Fibroblast of skin of right biceps (primary cell): ENCODE measurements around the gene P2RY13.

Source experiments
- DNase-seq: peaks from one replicate; pipeline ENCODE4 v3.0.0-alpha.2; 2013

P2RY13 gene

DNA sequence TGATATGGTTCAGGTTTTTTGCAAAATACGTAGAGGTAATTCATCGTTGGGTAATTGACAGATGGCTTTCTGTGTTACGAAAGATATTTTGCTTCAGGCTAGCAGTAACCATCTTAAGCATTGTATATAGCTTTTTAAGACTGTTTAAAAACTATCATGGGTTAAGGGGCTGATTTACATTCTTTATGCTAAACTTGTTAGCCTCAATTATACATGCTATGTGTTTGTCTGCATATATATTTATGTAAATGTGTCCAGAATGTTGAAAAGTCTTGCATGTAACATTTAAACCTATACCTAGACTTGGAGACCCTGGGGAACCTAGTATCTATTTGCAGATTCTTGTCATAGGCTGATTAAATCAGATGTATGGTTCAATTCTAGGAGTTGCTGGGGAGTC is 39.9 kb downstream of the P2RY13 start:
- no peak for DNase-seq

DNA sequence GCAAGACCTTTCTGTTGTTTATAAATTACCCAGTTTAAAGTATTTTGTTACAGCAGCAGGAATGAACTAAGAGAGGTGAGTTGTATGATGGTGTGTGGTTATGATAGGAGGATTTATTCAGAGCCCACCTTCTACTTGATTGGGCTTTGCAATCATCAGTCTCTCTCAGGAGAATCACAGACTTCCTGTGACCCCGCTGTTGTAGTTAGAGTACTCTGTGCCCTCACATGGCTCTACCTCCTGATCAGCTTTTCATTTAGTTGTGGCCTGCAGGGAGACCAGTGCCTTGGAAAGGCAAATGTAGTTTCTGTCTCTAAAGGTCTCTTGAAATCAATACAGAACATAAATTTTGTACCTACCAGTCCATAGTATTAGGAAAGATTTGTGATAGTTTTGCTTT is 43.4 kb downstream of the P2RY13 start:
- no peak for DNase-seq

DNA sequence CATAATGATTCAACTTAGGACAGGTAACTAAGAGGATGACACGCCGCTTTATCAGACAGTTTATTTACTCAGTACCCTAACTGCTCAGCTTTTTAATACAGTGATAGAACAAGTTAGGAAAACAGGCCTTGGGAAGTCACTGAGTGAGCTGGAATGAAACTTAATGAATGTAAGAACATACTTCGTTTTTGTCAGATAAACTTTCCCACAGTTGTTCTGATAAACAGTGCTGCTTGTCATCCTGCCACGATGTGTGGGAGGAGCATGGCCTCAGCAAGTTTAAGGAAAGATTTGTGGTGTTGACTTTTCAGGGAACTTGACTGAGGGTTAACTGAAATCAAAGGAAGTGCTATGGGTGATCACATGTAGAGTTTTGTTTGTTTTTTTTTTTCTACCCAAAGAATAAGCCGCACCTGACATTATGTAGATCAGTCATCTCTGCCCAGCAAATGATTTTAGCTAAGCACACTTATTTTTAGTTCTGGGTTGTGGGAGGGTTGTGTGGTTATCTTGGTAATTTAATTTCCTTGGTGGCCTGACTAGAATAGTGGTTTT is 45.4 kb downstream of the P2RY13 start:
- peak; percentile 45 for DNase-seq

DNA sequence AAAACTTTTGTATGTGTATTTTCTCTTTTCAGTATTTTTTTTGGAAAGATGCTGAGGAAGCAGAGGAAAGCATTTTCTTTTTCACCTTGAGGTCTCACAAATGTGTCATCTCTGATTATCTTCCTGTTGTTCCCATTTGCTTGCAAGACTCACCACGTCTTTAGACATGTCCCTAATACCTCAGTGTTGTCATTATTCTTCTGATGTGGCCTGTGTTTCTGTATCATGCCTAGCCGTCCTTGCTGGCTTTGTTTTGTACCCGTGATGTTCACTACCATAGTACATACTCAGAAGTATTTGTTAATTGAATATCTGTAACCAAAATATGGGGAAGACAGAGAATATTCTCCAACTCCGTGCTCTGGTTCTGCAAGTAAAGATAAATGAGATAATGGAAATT is 46.0 kb downstream of the P2RY13 start:
- DNase-seq, result no peak

DNA sequence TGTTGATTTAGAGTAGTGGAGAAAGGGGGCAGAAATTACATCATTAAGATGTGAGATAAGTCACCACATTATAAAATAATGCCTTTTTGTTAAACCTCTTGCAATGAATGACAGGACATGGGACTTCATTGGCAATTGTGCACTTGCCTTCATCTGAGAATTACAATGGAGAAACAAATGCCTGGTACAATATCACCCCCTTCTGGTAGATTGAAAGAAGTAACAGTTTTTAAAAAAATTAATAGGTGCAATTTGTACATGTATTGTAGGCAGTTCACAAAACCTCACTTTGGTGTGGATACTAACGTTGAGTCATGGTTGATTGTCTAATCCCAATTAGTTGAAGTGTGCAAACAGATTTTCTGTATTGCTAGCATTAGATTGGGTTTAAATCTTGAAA is 46.4 kb downstream of the P2RY13 start:
- DNase-seq, result peak; percentile 75

DNA sequence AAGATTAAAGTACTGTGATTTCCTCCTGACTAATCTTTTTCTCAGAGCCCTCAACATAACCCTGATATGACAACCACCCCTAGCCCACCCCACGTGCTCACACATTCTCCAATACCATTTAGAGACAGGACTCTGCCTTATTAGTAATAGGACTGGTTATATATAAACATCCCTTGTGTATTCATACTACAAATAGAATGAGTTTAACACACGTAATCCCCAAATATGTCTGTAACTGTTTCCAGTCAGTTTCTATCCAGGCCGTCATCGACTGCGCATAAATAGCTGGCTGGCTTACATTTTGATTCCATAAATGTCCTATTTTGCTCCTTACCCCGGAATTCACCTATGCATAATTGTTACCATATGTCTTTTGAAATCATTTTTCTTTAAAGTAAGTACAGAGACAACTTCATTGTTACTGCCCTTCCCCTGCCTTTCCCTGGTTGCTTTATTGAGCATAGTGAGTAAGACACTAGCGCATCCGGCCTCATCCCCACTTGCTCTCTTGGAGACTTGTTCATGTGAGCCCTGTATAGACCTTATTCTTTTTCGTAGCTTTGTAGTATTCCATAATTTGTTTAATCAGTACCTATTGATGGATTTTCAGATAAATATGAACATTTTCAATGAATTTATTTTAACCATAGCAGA is 47.6 kb downstream of the P2RY13 start:
- DNase-seq, result peak; percentile 91

DNA sequence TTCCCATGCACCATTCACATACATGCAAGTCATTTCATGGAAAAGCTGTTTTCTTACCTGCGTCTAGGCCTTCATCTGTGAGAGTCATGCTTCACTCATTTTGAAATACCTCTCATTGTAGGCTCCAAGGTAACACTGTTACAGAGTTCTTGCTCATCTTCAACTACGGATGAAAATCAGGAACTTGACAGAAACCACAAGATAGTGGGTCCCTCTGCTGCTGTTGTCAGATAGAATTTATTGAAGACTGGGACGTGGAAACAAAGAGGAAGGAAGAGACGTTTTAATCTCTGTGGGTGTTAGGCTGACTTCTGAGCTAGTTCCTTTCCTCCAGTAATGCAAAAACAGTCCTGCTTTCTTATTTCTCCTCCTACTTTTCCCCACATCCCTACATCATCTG is 51.1 kb downstream of the P2RY13 start, which contains the start of gene P2RY14:
P2RY14 (minus strand) TSS at position 313 of the 400 bp plus-strand sequence. CDS start 64,226 bp downstream, outside the sequence.
- DNase-seq, result no peak

DNA sequence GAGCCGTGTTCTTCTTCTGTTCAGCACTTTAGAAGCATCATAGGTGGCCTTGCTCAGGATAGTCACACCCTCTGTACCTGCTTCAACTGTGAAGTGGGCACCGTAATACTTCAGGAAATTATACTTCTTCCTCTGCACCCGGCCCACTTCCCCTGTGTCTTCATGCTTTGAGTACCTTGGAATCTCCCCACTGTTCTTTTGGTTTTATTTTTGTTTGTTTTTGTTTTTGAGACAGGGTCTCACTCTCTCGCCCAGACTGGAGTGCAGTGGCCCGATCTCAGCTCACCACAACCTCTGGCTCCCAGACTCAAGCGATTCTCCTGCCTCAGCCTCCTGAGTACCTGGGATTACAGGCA is 52.7 kb downstream of the P2RY13 start:
- DNase-seq, result no peak
